ENCODE results near the gene GALNT4.

Gene GALNT4

GRCh38 chr12:89567691-89568239 lies 43.2 kb upstream of the GALNT4 start:
- H3K27ac ChIP-seq (ENCODE audit: low read length): no peak overlapping the region
- no peak for TF ChIP-seq CTCF (IDR thresholded peaks at IDR 0.05; ENCODE audit: low read depth, low read length)
- no peak for TF ChIP-seq EZH2phosphoT487 (IDR thresholded peaks at IDR 0.05; ENCODE audit: low read depth)
- H4K20me1 ChIP-seq (ENCODE audit: insufficient read depth, low read length): no peaks in the 10 kb centered on the region
- no peak overlapping the region for H3K9ac ChIP-seq (ENCODE audit: low read length)
- no peak overlapping the region for H2AFZ ChIP-seq (ENCODE audit: low read depth, low read length)
- H3K4me2 ChIP-seq (ENCODE audit: low read length): no peak overlapping the region
- no peaks in the 10 kb centered on the region for H3K27me3 ChIP-seq (ENCODE audit: low read depth, low read length)
- no peaks in the 10 kb centered on the region for H3K9me3 ChIP-seq (ENCODE audit: insufficient read depth, low read length)
- no peaks in the 10 kb centered on the region for H3K79me2 ChIP-seq (ENCODE audit: low read length)
- no peaks in the 10 kb centered on the region for H3K36me3 ChIP-seq (replicated peaks; ENCODE audit: low read depth, low read length)
- H3K4me1 ChIP-seq (ENCODE audit: low read length): no peaks in the 10 kb centered on the region
- no peak overlapping the region for H3K4me3 ChIP-seq (ENCODE audit: low read length)

GRCh38 chr12:89566615-89567014 lies 42.0 kb upstream of the GALNT4 start:
- Histone ChIP-seq H3K36me3 (replicated peaks; ENCODE audit: low read depth, low read length) (no peaks in the 10 kb centered on the region), H2AFZ (ENCODE audit: low read depth, low read length) (no peak overlapping the region), H3K79me2 (ENCODE audit: low read length) (no peaks in the 10 kb centered on the region), H3K27ac (ENCODE audit: low read length) (no peak overlapping the region), H3K9ac (ENCODE audit: low read length) (no peak overlapping the region), H3K4me3 (ENCODE audit: low read length) (no peak overlapping the region), H3K9me3 (ENCODE audit: insufficient read depth, low read length) (no peaks in the 10 kb centered on the region), H3K4me2 (ENCODE audit: low read length) (no peak overlapping the region), H3K27me3 (ENCODE audit: low read depth, low read length) (no peaks in the 10 kb centered on the region), H3K4me1 (ENCODE audit: low read length) (no peaks in the 10 kb centered on the region), H4K20me1 (ENCODE audit: insufficient read depth, low read length) (no peaks in the 10 kb centered on the region)
- TF ChIP-seq EZH2phosphoT487 (IDR thresholded peaks at IDR 0.05; ENCODE audit: low read depth) (no peak), CTCF (IDR thresholded peaks at IDR 0.05; ENCODE audit: low read depth, low read length) (no peak)

GRCh38 chr12:89565002-89565401 lies 40.4 kb upstream of the GALNT4 start:
- Histone ChIP-seq H3K79me2 (ENCODE audit: low read length) (no peaks in the 10 kb centered on the region), H3K4me1 (ENCODE audit: low read length) (no peaks in the 10 kb centered on the region), H3K27me3 (ENCODE audit: low read depth, low read length) (no peaks in the 10 kb centered on the region), H3K36me3 (replicated peaks; ENCODE audit: low read depth, low read length) (no peaks in the 10 kb centered on the region), H4K20me1 (ENCODE audit: insufficient read depth, low read length) (no peaks in the 10 kb centered on the region), H3K9me3 (ENCODE audit: insufficient read depth, low read length) (no peaks in the 10 kb centered on the region), H3K9ac (ENCODE audit: low read length) (no peak overlapping the region), H2AFZ (ENCODE audit: low read depth, low read length) (no peak overlapping the region), H3K27ac (ENCODE audit: low read length) (no peak overlapping the region), H3K4me2 (ENCODE audit: low read length) (no peak overlapping the region), H3K4me3 (ENCODE audit: low read length) (no peak overlapping the region)
- TF ChIP-seq EZH2phosphoT487 (IDR thresholded peaks at IDR 0.05; ENCODE audit: low read depth): no peak
- no peak for TF ChIP-seq CTCF (IDR thresholded peaks at IDR 0.05; ENCODE audit: low read depth, low read length)

- H3K4me2 ChIP-seq (ENCODE audit: low read length): no peak overlapping the region
- H4K20me1 ChIP-seq (ENCODE audit: insufficient read depth, low read length): no peaks in the 10 kb centered on the region
- H3K27me3 ChIP-seq (ENCODE audit: low read depth, low read length): no peaks in the 10 kb centered on the region
- no peak overlapping the region for H3K9ac ChIP-seq (ENCODE audit: low read length)
- H3K4me1 ChIP-seq (ENCODE audit: low read length): no peaks in the 10 kb centered on the region
- no peaks in the 10 kb centered on the region for H3K9me3 ChIP-seq (ENCODE audit: insufficient read depth, low read length)
- H3K27ac ChIP-seq (ENCODE audit: low read length): no peak overlapping the region
- no peaks in the 10 kb centered on the region for H3K36me3 ChIP-seq (replicated peaks; ENCODE audit: low read depth, low read length)
- TF ChIP-seq CTCF (IDR thresholded peaks at IDR 0.05; ENCODE audit: low read depth, low read length) (no peak), EZH2phosphoT487 (IDR thresholded peaks at IDR 0.05; ENCODE audit: low read depth) (no peak)
- H3K4me3 ChIP-seq (ENCODE audit: low read length): no peak overlapping the region
- H2AFZ ChIP-seq (ENCODE audit: low read depth, low read length): no peak overlapping the region
- no peaks in the 10 kb centered on the region for H3K79me2 ChIP-seq (ENCODE audit: low read length)
Observed at GRCh38 chr12:89559753-89560152, 35.2 kb upstream of the GALNT4 start.

All from OCI-LY3 (cell line).